H9 (cell line): ENCODE measurements around the gene TMEM245. TPM values are rescaled to one million over a fixed set of nuclear protein-coding genes. Genes with fewer than 3 reads are reported as not detected.

ENCODE experiments used
- DNase-seq: peaks from one replicate; pipeline ENCODE4 v3.0.0-alpha.2; 2017
- H2AFZ ChIP-seq: one replicate; pipeline ENCODE4 v1.6.1; 2013; ENCODE audit warnings: mild to moderate bottlenecking, low read length, control low read depth, moderate library complexity
- H2AK5ac ChIP-seq: 2 replicates; pipeline ENCODE4 v1.6.1; 2013; ENCODE audit warnings: low read length, control low read depth, mixed read lengths; ENCODE audit not compliant: insufficient read length
- H2BK120ac ChIP-seq: one replicate; pipeline ENCODE4 v1.6.1; 2013; ENCODE audit warnings: low read depth, mild to moderate bottlenecking, low read length, control low read depth, inconsistent platforms; ENCODE audit not compliant: poor library complexity, severe bottlenecking
- H2BK12ac ChIP-seq: 2 replicates; pipeline ENCODE4 v1.6.1; 2013; ENCODE audit warnings: low read length, control low read depth, mixed read lengths, low read depth; ENCODE audit not compliant: insufficient read length
- H2BK15ac ChIP-seq: 2 replicates; pipeline ENCODE4 v1.6.1; 2013; ENCODE audit warnings: low read depth, low read length, control low read depth
- H2BK20ac ChIP-seq: one replicate; pipeline ENCODE4 v1.6.1; 2013; ENCODE audit warnings: low read depth, mild to moderate bottlenecking, low read length, control low read depth, inconsistent platforms; ENCODE audit not compliant: poor library complexity, severe bottlenecking
- H2BK5ac ChIP-seq: 2 replicates; pipeline ENCODE4 v1.6.1; 2013; ENCODE audit warnings: low read length, control low read depth, mixed read lengths; ENCODE audit not compliant: insufficient read length
- H3K14ac ChIP-seq: 2 replicates; pipeline ENCODE4 v1.6.1; 2013; ENCODE audit warnings: low read length, control low read depth; ENCODE audit not compliant: insufficient read depth
- H3K18ac ChIP-seq: 2 replicates; pipeline ENCODE4 v1.6.1; 2013; ENCODE audit warnings: low read depth, mild to moderate bottlenecking, mixed read lengths, low read length, control low read depth; ENCODE audit not compliant: insufficient read length
- H3K23ac ChIP-seq: 2 replicates; pipeline ENCODE4 v1.6.1; 2013; ENCODE audit warnings: low read length, control low read depth, mixed read lengths, low read depth; ENCODE audit not compliant: insufficient read length
- H3K23me2 ChIP-seq: 2 replicates; pipeline ENCODE4 v1.6.1; 2013; ENCODE audit warnings: low read depth, mild to moderate bottlenecking, mixed read lengths, low read length, control low read depth; ENCODE audit not compliant: insufficient read length, poor library complexity, severe bottlenecking
- H3K27ac ChIP-seq: 2 replicates; pipeline ENCODE4 v1.5.1; 2013; ENCODE audit warnings: low read length, control low read depth, mixed read lengths, low read depth; ENCODE audit not compliant: insufficient read length
- H3K27me3 ChIP-seq: 2 replicates; pipeline ENCODE4 v1.6.1; 2013; ENCODE audit warnings: low read length, control low read depth, inconsistent platforms; ENCODE audit not compliant: insufficient read depth
- H3K4ac ChIP-seq: 2 replicates; pipeline ENCODE4 v1.6.1; 2013; ENCODE audit warnings: low read depth, mild to moderate bottlenecking, control low read depth, inconsistent platforms, low read length, moderate library complexity
- H3K4me1 ChIP-seq: 2 replicates; pipeline ENCODE4 v1.6.1; 2013; ENCODE audit warnings: low read length, control low read depth, inconsistent platforms; ENCODE audit not compliant: insufficient read depth
- H3K4me2 ChIP-seq: 2 replicates; pipeline ENCODE4 v1.6.1; 2013; ENCODE audit warnings: low read length, control low read depth, mixed read lengths; ENCODE audit not compliant: insufficient read length, insufficient read depth
- H3K56ac ChIP-seq: 2 replicates; pipeline ENCODE4 v1.6.1; 2013; ENCODE audit warnings: low read depth, mild to moderate bottlenecking, mixed read lengths, low read length, control low read depth; ENCODE audit not compliant: insufficient read length
- H3K79me1 ChIP-seq: 2 replicates; pipeline ENCODE4 v1.6.1; 2013; ENCODE audit warnings: low read depth, mild to moderate bottlenecking, moderate library complexity, low read length, control low read depth, inconsistent platforms; ENCODE audit not compliant: insufficient read depth, poor library complexity, severe bottlenecking
- H3K79me2 ChIP-seq: 2 replicates; pipeline ENCODE4 v1.6.1; 2013; ENCODE audit warnings: low read length, control low read depth, inconsistent platforms; ENCODE audit not compliant: insufficient read depth
- H3K9ac ChIP-seq: 2 replicates; pipeline ENCODE4 v1.6.1; 2013; ENCODE audit warnings: low read length, control low read depth, mixed read lengths; ENCODE audit not compliant: insufficient read length; ENCODE audit errors: extremely low read depth
- H3K9me3 ChIP-seq: one replicate; pipeline ENCODE4 v1.6.1; 2013; ENCODE audit warnings: low read depth, low read length, inconsistent platforms; ENCODE audit not compliant: control insufficient read depth
- H3T11ph ChIP-seq: one replicate; pipeline ENCODE4 v1.6.1; 2013; ENCODE audit warnings: mild to moderate bottlenecking, low read length, control low read depth, inconsistent platforms
- H4K20me1 ChIP-seq: one replicate; pipeline ENCODE4 v1.6.1; 2013; ENCODE audit not compliant: control insufficient read depth, insufficient read length, insufficient read depth
- H4K5ac ChIP-seq: 2 replicates; pipeline ENCODE4 v1.6.1; 2013; ENCODE audit warnings: low read depth, mild to moderate bottlenecking, mixed read lengths, low read length, control low read depth; ENCODE audit not compliant: insufficient read length
- H4K8ac ChIP-seq: replicated peaks from 2 replicates; pipeline ENCODE4 v1.6.1; 2013; ENCODE audit warnings: low read length, control low read depth, mixed read lengths, low read depth; ENCODE audit not compliant: insufficient read length
- H4K91ac ChIP-seq: 2 replicates; pipeline ENCODE4 v1.6.1; 2013; ENCODE audit warnings: low read depth, mild to moderate bottlenecking, moderate library complexity, mixed read lengths, low read length, control low read depth; ENCODE audit not compliant: insufficient read length
- H3K27ac Mint-ChIP-seq, 3 experiments: 2 replicates in 2 of 3; 3 replicates in 1 of 3; pipeline ENCODE4 v1.8.0; 2020 to 2021; ENCODE audit warnings: mixed read lengths in 3 of 3, mild to moderate bottlenecking in 1 of 3, moderate library complexity in 1 of 3
- H3K27me3 Mint-ChIP-seq: 2 replicates; pipeline ENCODE4 v1.8.0; 2021; ENCODE audit warnings: low read depth, mild to moderate bottlenecking, moderate library complexity, mixed read lengths
- H3K36me3 Mint-ChIP-seq, 3 experiments: 2 replicates in 2 of 3; 3 replicates in 1 of 3; pipeline ENCODE4 v1.8.0; 2020 to 2021; ENCODE audit warnings: low read depth in 3 of 3, mixed read lengths in 3 of 3; ENCODE audit not compliant: insufficient read depth in 1 of 3
- H3K4me1 Mint-ChIP-seq, 2 experiments: 2 replicates each; pipeline ENCODE4 v1.8.0; 2020; ENCODE audit warnings: mixed read lengths in 2 of 2
- H3K4me3 Mint-ChIP-seq, 2 experiments: 2 replicates in 1 of 2; 3 replicates in 1 of 2; pipeline ENCODE4 v1.8.0; 2020 to 2021; ENCODE audit warnings: mild to moderate bottlenecking in 2 of 2, mixed read lengths in 2 of 2, moderate library complexity in 1 of 2
- H3K9me3 Mint-ChIP-seq, 2 experiments: 2 replicates in 1 of 2; 3 replicates in 1 of 2; pipeline ENCODE4 v1.8.0; 2020; ENCODE audit warnings: mild to moderate bottlenecking in 2 of 2, mixed read lengths in 2 of 2, moderate library complexity in 1 of 2
- WGBS: extraction: QIAGEN DNeasy Blood & Tissue Kit; methylation state at CpG from one replicate; pipeline ENCODE4 v1.1.7; 2013; ENCODE audit warnings: missing lambda C conversion rate, low lambda C conversion rate, mixed read lengths; ENCODE audit not compliant: insufficient read length; ENCODE audit errors: extremely low coverage; 5-methylcytosine and 5-hydroxymethylcytosine counted together
- total RNA-seq: library from RNA; stranded (reverse); gene quantifications from 2 replicates; pipeline ENCODE4 v1.2.1, GENCODE V29; 2021
- TF ChIP-seq, protein P1 (sequence below): fragments of 200-600 bp; sonication (generic); conservative IDR thresholded peaks from 3 replicates; pipeline ENCODE4 v1.8.0; 2021; ENCODE audit warnings: antibody characterized with exemption, mild to moderate bottlenecking

The TMEM245 gene
- total RNA-seq, 1 experiment from 2014 or later = 37.9 TPM

DNA sequence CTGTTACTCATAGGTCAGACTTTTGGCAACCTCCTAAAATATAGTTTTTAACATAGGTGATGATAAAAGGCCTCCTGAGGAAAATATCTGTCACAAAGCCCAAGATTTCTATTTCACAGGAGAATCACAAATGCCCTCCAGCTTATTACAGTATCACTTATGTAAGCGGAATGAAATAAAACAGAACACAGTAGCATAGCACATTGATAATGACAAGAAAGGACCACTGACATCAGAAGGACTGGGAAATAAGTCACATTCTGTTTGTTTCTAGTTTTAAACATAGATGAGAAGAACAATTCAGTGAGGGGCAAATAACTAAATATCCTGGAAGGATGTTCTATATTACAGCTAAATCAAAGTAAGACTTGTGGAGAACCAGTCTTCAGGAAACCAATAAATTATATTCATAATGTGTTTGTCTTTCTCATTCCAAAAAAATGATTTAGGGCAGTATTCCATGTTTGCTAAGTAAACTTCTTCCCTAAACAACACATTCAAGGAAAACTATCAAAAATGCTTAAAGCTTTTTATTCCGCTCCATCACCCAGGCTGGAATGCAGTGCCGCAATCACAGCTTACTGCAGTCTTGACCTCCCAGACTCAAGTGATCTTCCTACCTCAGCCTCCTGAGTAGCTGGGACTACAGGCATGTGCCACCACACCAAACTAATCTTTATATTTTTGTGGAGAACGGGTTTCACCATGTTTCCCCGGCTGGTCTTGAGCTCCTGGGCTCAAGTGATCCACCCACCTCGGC is 85.6 kb downstream of the TMEM245 start:
- no peak overlapping the region for H4K8ac ChIP-seq

More for the DNA sequence above, 85.6 kb downstream of the TMEM245 start:
- Histone ChIP-seq H3K4me1 (no peaks in the 10 kb centered on the region), H3K79me2 (no peaks in the 10 kb centered on the region), H2BK12ac (no peak overlapping the region), H2AK5ac (no peak overlapping the region), H3K23ac (no peak overlapping the region), H2BK20ac (no peak overlapping the region), H2BK120ac (no peak overlapping the region), H3K18ac (no peak overlapping the region), H3K79me1 (no peaks in the 10 kb centered on the region), H3K9me3 (no peaks in the 10 kb centered on the region), H4K91ac (no peak overlapping the region), H4K20me1 (no peaks in the 10 kb centered on the region), H2BK15ac (no peak overlapping the region), H2BK5ac (no peak overlapping the region), H3K56ac (no peak overlapping the region), H3T11ph (no peak overlapping the region), H2AFZ (no peak overlapping the region), H3K4ac (no peak overlapping the region), H3K4me2 (no peak overlapping the region), H4K5ac (no peak overlapping the region), H3K23me2 (no peaks in the 10 kb centered on the region), H3K27ac (no peak overlapping the region), H3K14ac (no peak overlapping the region), H3K27me3 (no peaks in the 10 kb centered on the region), H3K9ac (no peak overlapping the region)
- WGBS = no CpG with 5 or more reads among the region's 6 CpGs
- no peaks in the 10 kb centered on the region for H3K9me3 Mint-ChIP-seq
- no peak overlapping the region for H3K4me3 Mint-ChIP-seq
- H3K36me3 Mint-ChIP-seq = peaks cover 17 to 52% (median 44%) of the 10 kb centered on the region in 3 experiments; a peak in 6 of 7 replicates
- H3K27me3 Mint-ChIP-seq = no peaks in the 10 kb centered on the region
- H3K27ac Mint-ChIP-seq = no peak overlapping the region
- TF ChIP-seq, protein P1, sequence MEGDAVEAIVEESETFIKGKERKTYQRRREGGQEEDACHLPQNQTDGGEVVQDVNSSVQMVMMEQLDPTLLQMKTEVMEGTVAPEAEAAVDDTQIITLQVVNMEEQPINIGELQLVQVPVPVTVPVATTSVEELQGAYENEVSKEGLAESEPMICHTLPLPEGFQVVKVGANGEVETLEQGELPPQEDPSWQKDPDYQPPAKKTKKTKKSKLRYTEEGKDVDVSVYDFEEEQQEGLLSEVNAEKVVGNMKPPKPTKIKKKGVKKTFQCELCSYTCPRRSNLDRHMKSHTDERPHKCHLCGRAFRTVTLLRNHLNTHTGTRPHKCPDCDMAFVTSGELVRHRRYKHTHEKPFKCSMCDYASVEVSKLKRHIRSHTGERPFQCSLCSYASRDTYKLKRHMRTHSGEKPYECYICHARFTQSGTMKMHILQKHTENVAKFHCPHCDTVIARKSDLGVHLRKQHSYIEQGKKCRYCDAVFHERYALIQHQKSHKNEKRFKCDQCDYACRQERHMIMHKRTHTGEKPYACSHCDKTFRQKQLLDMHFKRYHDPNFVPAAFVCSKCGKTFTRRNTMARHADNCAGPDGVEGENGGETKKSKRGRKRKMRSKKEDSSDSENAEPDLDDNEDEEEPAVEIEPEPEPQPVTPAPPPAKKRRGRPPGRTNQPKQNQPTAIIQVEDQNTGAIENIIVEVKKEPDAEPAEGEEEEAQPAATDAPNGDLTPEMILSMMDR = no peak
- H3K4me1 Mint-ChIP-seq = peaks cover 0 to 3% of the 10 kb centered on the region in 2 experiments; a peak in 1 of 4 replicates
- DNase-seq = no peak
